ENCODE results near the gene TSGA10.

- TF ChIP-seq CTCF (IDR thresholded peaks at IDR 0.05) (no peak), POLR2A (IDR thresholded peaks at IDR 0.05) (no peak)
These were observed 42.1 kb downstream of the TSGA10 start for GRCh38 chr2:99112617-99113016.

All from testis (tissue), 2 donors.